Coronary artery (tissue), 2 donors: Measurements from ENCODE around the gene C9orf50.

Source experiments
- DNase-seq: peaks from one replicate; pipeline ENCODE4 v3.0.0-alpha.2; 2017; ENCODE audit warnings: low spot score
- H3K27ac ChIP-seq, 2 donors: fragments of 200-600 bp; sonication (generic); one replicate each; pipeline ENCODE4 v1.5.1; 2016 to 2019
- H3K4me3 ChIP-seq: fragments of 200-600 bp; sonication (generic); 2 replicates; pipeline ENCODE4 v1.5.1; 2016; ENCODE audit warnings: mild to moderate bottlenecking, moderate library complexity
- CTCF ChIP-seq: fragments of 200-600 bp; sonication (generic); IDR thresholded peaks from one replicate; pipeline ENCODE4 v1.5.1; 2019; ENCODE audit warnings: antibody characterized with exemption

The C9orf50 gene

GRCh38 chr9:129614932-129615331 is 6.0 kb downstream of the C9orf50 start:
- no peak for DNase-seq

DNA sequence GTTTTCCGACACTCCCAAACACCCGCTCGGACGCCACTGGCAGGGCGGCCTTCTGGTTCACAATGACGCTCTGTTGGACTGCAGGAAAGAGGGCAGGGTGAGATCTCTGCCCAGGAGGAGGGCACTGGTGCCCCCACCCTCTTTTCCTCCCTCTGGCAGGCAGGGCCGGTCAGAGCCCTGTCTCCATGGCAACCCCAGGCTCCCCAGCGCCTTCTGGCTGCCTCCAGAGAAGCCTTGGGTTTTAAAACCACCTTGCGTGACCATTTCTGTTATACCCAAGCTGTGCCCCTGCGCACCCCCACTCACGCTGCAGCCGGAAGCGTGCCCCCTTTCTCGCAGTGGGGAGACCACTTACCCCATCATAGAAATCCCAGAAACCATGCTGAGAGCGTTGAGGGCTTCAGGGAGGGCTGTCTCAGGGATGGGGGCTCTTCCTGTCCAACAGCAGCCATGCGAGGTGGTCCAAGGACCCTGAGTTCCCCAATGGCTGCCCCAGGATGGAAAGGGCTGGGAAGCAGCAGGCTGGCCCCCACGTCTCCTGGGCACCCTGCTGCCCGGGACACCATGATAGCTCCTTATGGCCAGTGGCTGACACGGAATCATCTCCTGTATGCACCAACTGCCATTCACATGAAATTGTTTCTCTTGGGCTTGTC is 7.3 kb downstream of the C9orf50 start:
- H3K4me3 ChIP-seq: no peak overlapping the region
- DNase-seq: no peak
- TF ChIP-seq CTCF: no peak
- H3K27ac ChIP-seq: peak overlapping the region in 1 of 2 donors; percentile 70

More at GRCh38 chr9:129614932-129615331, 6.0 kb downstream of the C9orf50 start:
- Histone ChIP-seq H3K27ac (no peak overlapping the region), H3K4me3 (no peak overlapping the region)
- TF ChIP-seq CTCF: no peak

GRCh38 chr9:129612815-129613519 is 7.9 kb downstream of the C9orf50 start:
- Histone ChIP-seq H3K27ac (peak overlapping the region in 1 of 2 donors; percentile 70), H3K4me3 (no peak overlapping the region)
- TF ChIP-seq CTCF: no peak
- peak; percentile 72 for DNase-seq

DNA sequence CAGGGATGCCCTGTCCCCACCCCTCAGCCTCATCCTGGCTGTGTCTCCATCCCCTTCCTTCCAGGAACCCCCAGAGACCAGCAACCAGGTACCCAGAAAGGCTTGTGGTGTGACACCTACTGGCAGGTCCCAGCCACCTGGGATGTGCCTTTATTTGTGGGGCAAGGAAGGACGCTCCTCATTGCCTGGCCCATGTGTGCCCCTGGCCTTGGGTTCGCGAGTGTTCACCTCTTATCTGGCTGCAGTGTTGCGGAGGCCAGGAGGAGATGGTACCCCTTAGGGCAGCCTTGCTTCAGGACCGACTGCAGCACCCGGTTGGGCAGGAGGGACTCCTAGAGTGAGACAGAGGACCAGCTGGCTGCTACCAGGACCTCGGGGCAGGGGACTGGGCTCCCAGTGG is 8.8 kb downstream of the C9orf50 start:
- H3K27ac ChIP-seq: no peak overlapping the region
- no peak overlapping the region for H3K4me3 ChIP-seq
- DNase-seq: peak; percentile 73
- no peak for TF ChIP-seq CTCF

GRCh38 chr9:129611307-129611800 is 9.5 kb downstream of the C9orf50 start:
- DNase-seq: no peak
- Histone ChIP-seq H3K27ac (peak overlapping the region; percentile 89 to 98), H3K4me3 (peak overlapping the region; percentile 92)
- TF ChIP-seq CTCF: no peak

- TF ChIP-seq CTCF: peak; percentile 98
- H3K4me3 ChIP-seq: peak overlapping the region; percentile 92
- peak overlapping the region; percentile 89 to 98 for H3K27ac ChIP-seq
- DNase-seq: peak; percentile 89
Measured at GRCh38 chr9:129610473-129611306, 10.2 kb downstream of the C9orf50 start.
